ENCODE data around the gene RNF2. TPM values are rescaled to one million over a fixed set of nuclear protein-coding genes. Genes with fewer than 3 reads are reported as not detected.

RNF2 gene
- total RNA-seq, 1 experiment from 2014 or later: 75.3 TPM

GRCh38 chr1:185058110-185058509 is 12.8 kb downstream of the RNF2 start:
- H2BK120ac ChIP-seq (ENCODE audit: low read depth, low read length, poor library complexity, severe bottlenecking): no peak overlapping the region
- H2AK5ac ChIP-seq (ENCODE audit: insufficient read length, low read length): no peak overlapping the region
- H2BK5ac ChIP-seq (ENCODE audit: insufficient read length, low read length): no peak overlapping the region
- H4K5ac ChIP-seq (ENCODE audit: insufficient read length, low read depth, low read length): no peak overlapping the region
- H3K4me2 ChIP-seq (ENCODE audit: insufficient read depth, insufficient read length, low read length): no peak overlapping the region
- H3K4ac ChIP-seq (ENCODE audit: low read depth, low read length): no peak overlapping the region
- Mint-ChIP-seq H3K4me3 (no peak overlapping the region), H3K4me1 (peaks cover 20 to 25% of the 10 kb centered on the region in 2 experiments), H3K36me3 (ENCODE audit: insufficient read depth in 1 of 3, low read depth in 3 of 3) (peaks cover 0 to 14% (median 12%) of the 10 kb centered on the region in 3 experiments; a peak in 5 of 7 replicates), H3K27me3 (ENCODE audit: low read depth) (no peaks in the 10 kb centered on the region), H3K9me3 (peaks cover 0 to 7% of the 10 kb centered on the region in 2 experiments; a peak in 3 of 5 replicates), H3K27ac (peak overlapping the region in 2 of 3 experiments; percentile 16 to 73; a peak in 2 of 7 replicates)
- no peak overlapping the region for H3K14ac ChIP-seq (ENCODE audit: insufficient read depth, low read length)
- H3K9me3 ChIP-seq (ENCODE audit: control insufficient read depth, low read depth, low read length): no peaks in the 10 kb centered on the region
- no peak overlapping the region for H3K23ac ChIP-seq (ENCODE audit: insufficient read length, low read depth, low read length)
- H3K9ac ChIP-seq (ENCODE audit: extremely low read depth, insufficient read length, low read length): no peak overlapping the region
- H3T11ph ChIP-seq (ENCODE audit: low read length): no peak overlapping the region
- no CpG with 5 or more reads among the region's 2 CpGs for WGBS (ENCODE audit: extremely low coverage, insufficient read length, low lambda C conversion rate)
- no peak overlapping the region for H2BK15ac ChIP-seq (ENCODE audit: low read depth, low read length)
- no peak overlapping the region for H4K8ac ChIP-seq (replicated peaks; ENCODE audit: insufficient read length, low read depth, low read length)
- H3K27me3 ChIP-seq (ENCODE audit: insufficient read depth, low read length): no peaks in the 10 kb centered on the region
- H3K27ac ChIP-seq (ENCODE audit: insufficient read length, low read depth, low read length): no peak overlapping the region
- no peak for TF ChIP-seq CTCF (conservative IDR thresholded peaks at IDR 0.05)
- peaks cover 2% of the 10 kb centered on the region for H3K79me1 ChIP-seq (ENCODE audit: insufficient read depth, low read depth, low read length, poor library complexity, severe bottlenecking)
- H3K23me2 ChIP-seq (ENCODE audit: insufficient read length, low read depth, low read length, poor library complexity, severe bottlenecking): no peaks in the 10 kb centered on the region
- H3K79me2 ChIP-seq (ENCODE audit: insufficient read depth, low read length): peaks cover 40% of the 10 kb centered on the region; the same call in 1 of the 2 replicates
- no peak for DNase-seq
- no peak overlapping the region for H3K18ac ChIP-seq (ENCODE audit: insufficient read length, low read depth, low read length)
- H2BK20ac ChIP-seq (ENCODE audit: low read depth, low read length, poor library complexity, severe bottlenecking): no peak overlapping the region
- H3K56ac ChIP-seq (ENCODE audit: insufficient read length, low read depth, low read length): no peak overlapping the region
- peaks cover 3% of the 10 kb centered on the region; the same call in 1 of the 2 replicates for H3K4me1 ChIP-seq (ENCODE audit: insufficient read depth, low read length)
- H4K20me1 ChIP-seq (ENCODE audit: control insufficient read depth, insufficient read depth, insufficient read length): no peaks in the 10 kb centered on the region
- H2BK12ac ChIP-seq (ENCODE audit: insufficient read length, low read depth, low read length): no peak overlapping the region
- H4K91ac ChIP-seq (ENCODE audit: insufficient read length, low read depth, low read length): no peak overlapping the region
- H2AFZ ChIP-seq (ENCODE audit: low read length): no peak overlapping the region
